Ecto neural progenitor cell (in vitro differentiated cells): ENCODE measurements around the gene PRKAB2.
A peak's percentile ranks its signal among the peaks of the same experiment; 100 is the strongest.
"Not testable (repeated sequence)": the region's sequence is repeated elsewhere in the genome, so short reads cannot be mapped to it uniquely, and the experiment has no call there.

Source experiments
- DNase-seq: peaks from one replicate; pipeline ENCODE4 v3.0.0-alpha.2; 2018; ENCODE audit warnings: low spot score

Gene PRKAB2, protein sequence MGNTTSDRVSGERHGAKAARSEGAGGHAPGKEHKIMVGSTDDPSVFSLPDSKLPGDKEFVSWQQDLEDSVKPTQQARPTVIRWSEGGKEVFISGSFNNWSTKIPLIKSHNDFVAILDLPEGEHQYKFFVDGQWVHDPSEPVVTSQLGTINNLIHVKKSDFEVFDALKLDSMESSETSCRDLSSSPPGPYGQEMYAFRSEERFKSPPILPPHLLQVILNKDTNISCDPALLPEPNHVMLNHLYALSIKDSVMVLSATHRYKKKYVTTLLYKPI

DNA sequence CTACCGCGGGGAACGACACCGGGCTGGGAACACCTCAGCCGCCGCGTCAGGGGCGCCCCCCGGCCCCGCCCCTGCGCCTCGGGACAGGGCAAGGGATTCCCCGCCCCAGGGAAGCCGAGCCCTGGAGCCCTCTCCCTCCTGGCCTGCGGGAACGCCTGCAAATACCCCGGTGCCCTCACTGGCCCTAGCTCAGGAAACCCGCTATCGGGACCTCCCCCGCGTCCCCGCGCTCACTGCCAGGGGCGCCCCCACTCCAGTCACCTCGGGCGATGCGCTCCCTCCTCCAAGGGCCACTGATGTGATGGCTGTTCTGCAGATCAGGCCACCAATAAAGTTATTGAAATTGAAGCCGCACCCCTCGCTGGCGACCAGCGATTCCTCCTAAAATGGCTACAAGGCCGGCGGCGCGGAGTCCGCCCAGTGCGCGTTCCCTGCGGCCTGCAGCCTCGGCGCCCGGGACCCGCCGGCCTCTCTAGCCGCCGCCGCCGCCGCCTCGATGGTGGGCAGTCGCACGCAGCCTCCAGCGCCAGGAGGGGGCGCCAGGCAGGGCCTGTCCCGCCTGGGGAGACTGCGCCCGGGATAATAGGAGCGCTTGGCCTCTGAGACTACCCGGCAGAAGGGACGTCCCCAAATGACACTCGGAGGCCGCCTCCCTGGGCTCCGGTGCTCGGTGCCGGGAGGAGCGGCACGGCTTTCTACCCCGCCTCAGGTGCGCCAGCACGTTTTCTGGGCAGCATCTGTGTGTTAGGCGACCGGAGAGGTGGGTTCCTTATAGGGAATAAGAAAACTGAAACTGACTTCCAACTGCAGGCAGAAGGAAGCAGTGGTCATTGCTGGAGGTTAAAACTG, at the start of gene PRKAB2:
PRKAB2 (minus strand) TSS at position 303 of the 849 bp plus-strand sequence. CDS start 326 bp downstream, outside the sequence.
- peak; percentile 97 for DNase-seq

DNA sequence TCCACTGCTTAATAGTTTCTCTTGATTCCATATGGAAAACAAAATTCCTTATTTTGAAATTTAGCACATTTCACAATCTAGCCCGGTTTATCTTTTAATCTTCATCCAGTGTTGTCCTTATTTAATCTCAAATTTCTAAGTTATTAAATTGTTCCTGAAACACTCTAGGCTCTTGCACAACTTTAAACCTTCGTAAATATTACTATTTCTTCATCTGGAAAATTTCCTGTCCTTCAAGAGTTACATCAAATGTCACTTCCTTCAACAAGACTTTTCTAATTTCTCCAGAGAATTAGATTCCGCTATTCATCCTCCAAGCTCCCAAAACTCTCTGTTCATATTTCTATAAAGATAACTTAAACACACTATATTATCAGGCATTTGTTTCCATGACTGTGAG, 46.3 kb upstream of the PRKAB2 start:
- DNase-seq = no peak

DNA sequence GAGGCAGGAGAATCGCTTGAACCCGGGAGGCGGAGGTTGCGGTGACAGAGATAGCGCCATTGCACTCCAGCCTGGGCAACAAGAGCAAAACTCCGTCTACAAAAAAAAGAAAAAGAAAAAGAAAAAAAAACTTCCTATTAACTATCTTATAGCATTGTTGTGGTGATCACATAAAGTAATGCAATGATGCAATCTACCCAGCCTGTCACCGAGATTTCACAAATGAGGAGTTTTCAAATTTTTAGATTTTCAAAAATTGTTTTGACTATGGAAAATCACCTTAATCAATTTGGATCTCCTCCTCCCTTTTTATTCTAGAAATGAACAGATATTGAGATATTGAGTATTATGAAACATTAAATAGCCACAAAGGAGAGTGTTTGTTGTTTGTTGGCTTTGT, 44.9 kb upstream of the PRKAB2 start:
- no peak for DNase-seq

DNA sequence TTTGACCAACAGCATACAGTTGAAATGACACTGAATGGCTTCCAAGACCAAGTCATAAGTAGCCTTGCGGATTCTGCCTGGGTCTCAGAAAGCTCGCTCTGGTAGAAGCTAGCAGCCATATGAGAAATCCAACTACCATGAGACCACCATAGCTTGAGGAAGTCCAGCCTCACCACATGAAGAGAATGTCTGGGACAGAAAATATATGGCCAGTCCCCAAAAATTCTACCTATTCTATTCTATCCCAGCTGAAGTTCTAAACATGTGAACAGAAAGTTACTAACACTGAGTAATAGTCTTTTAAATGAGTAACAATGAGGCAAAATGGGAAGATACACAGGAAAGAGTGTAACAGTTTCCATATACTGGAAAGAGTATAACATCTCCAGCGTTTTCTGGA, 43.9 kb upstream of the PRKAB2 start:
- DNase-seq = no peak

DNA sequence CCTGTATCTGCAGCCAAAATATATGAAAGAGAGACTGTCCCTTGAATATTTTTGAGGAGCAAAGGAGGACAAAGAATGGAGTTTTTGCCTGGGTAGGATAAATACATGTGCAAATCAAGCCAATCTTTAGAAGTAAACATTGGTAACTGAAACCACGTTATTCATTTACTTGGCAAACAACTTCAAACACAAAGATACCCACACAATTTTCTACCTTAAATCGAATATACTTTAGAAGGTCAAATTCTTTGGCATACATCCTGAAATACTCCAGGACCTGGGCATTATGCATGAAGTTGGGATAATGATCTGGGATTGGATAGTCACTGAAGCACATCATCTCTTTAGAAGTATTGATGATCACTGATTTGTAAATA, 43.3 kb upstream of the PRKAB2 start:
- no peak for DNase-seq

DNA sequence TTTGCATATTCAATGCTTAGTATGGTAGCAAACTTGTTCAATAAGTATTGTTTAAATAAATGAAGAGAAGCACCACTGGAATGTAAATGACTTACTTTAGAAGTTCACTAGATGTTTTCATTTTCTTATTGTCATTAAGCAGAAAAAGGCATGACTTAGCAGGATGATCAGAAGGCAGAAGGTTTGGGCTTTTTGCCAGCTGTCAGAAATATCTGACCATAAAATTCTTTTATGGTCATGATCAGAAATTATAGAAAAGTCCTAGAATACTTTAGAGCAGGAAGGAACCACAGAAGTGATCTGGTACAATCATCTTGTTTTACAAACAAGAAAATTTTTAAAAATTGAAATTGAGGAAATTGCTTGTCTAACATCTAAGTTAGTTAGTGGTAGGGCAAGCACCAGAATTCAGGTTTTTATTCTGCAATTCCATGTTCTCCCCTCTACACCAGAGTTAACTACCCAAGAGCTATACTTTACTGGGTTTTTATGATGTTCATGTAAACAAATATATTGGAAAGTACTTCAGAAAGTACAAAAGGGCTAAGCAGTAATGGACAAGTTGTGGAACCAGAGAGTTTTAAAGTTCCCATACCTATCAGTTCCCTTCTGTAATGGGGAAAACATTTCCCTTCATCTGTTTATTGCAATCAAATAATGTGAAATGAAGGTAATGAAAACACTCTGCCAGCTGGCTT, 42.7 kb upstream of the PRKAB2 start:
- no peak for DNase-seq

DNA sequence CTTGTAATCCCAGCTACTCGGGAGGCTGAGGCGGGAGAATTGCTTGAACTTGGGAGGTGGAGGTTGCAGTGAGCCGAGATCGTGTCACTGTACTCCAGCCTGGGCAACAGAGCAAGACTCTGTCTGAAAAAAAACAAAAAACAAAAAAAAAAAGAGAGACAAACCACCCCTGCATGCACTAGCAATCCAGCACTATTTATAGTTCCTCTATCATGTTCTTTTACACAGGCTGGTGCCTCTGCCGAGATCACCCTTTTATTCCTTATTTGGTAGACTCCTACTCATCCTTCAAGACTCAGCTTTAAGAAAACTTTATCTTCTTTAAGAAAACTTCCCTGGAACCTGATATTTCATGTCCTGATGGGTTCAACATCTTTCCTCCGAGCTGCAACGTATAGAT, 42.1 kb upstream of the PRKAB2 start:
- no peak for DNase-seq

DNA sequence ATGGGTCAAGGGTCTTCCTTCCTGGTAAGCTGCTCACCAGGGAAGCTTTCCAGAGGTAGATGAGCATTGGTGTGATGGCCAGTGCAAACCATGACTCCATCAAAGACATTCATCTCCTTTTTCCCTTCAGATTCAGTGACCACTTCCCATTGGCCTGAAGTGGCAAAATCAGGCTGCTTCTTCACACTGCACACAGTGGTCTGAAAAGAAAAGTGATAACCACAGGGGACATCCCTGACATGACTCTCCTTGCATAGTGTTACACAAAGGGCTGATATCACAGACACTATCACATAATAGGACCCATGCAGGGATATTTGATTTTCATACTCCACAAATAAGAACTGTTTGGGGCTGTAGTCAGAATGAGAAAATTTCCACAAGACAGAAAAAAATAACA, 41.0 kb upstream of the PRKAB2 start:
- no peak for DNase-seq

DNA sequence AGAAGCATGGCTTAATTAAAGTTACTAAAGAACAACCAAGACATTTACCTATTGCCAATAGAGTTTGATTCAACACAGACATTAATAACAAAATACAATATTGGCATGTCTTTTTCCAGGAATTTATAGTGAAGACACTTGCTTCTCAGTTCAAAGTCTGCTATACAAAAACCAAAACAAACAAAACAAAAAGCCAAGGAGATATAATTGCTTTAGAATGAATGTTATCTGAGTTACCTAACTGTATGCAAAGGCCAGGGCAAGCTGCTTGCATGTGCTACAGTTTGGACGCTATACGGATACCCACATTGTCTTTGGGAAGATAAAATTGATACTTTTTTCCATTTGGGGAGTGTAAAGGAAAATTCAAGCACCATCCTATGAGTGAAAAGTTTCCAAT, 39.3 kb upstream of the PRKAB2 start:
- DNase-seq = no peak

DNA sequence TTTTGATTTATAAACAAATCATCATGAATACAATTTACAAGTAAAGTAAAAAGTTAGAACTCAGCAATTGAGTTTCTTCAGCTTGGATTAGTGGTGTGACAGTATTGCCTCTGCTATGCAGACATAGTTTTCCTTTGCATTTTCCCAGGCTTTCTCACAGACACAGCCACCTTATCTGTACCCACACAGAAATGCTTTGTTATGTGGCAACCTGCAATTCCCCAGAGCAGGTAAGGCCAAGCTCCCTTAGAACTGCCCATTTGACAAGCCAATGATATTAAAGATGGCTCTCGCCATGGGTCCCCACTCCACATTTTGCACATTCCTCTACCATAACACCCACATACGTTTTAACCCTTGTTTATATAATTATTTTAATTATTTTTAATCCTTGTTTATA, 38.7 kb upstream of the PRKAB2 start:
- no peak for DNase-seq

DNA sequence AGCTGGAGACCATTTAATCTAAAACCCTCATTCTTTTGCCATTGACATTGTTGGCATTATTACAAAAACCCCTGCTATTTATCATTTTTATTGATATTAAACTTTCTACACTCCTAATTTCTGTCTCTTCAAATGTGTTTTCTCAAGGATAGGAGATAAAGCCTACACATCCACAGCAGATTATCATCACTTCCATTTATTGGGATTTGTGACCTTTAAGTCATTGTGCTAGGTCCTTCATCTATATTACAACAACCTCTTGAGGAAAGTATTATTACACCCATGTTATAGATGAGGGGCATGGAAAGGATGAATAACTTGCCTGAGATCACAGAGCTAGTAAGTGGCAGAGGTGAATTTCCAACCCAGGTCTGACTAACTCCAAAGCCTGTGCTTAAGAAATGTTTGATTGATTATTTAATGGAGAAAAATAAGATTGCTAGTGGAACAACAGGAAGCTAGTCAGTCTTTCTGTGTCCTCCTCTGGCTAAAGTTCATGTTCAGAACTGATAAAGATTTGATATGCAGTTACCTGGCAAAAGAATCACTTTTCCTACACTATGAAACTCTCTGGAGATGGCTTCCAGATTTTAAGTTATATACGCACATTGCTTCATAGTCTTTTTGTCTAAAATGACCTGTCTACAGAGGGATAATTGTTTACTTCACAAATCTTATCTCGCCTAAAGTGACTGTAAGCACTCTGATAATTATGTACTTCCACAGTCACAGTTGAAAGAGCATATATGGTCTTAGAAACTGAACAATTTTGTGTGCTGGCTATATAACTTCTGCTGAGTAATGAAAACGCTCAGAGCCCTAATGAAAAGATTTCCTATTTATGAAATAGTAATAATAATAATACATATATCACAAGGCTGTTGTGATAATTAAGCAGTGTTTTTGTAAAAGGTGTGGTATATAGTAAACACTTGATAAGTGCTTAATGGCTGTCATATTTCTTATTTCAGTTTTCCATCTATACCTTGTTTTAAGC, 37.9 kb upstream of the PRKAB2 start:
- DNase-seq = no peak

DNA sequence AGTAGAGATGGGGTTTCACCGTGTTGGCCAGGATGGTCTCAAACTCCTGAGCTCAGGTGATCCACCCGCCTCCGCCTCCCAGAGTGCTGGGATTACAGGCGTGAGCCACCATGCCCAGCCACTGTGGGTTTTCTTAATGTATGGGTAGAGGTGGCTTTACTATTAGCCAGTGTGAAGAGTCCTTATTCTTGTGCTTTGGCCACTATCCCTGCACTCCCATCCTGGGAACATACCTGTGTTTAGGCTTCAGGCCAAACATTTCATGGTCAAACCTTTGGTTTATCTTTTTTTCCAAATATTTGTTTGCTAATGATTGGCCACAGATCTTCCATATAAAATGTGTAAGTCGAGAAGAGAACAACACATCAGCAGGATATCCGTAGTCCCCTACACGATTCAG, 36.3 kb upstream of the PRKAB2 start:
- DNase-seq = no peak

DNA sequence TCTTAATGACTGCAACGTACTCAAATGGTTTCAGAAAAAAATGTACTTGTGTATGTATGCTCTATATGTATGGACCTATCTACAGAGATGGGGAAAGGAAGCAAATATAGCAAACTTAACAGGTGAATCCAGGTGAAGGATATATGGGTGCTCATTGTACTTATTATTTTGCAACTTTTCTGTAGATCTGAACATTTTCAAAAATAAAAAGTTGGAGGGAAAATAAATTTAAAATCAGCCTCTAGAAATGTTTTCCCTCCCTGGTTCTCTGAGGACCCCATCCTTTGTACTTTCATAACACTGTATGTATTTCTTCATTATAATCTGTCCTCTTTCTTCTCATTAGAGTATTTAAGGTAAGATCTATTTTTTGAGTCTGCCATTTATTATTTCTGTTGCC, 34.9 kb upstream of the PRKAB2 start:
- DNase-seq = no peak

DNA sequence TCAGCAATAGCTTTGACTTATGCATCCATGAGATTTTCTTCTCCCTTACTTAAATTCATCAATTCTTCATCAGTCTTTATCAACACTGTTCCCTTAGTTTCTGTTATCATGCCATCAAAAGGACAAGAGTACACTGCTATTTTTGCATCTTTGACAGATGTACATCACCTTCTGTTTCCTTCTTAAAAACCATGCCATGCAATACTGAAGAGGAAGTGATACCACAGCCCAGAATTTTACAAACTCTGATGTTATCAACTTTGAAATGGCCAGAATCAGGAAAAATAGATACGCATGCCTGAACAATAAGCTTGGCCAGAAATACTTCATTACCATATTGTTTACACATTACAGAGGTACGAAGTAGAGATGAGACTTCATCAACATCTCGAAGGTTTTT, 31.8 kb upstream of the PRKAB2 start:
- DNase-seq = no peak

DNA sequence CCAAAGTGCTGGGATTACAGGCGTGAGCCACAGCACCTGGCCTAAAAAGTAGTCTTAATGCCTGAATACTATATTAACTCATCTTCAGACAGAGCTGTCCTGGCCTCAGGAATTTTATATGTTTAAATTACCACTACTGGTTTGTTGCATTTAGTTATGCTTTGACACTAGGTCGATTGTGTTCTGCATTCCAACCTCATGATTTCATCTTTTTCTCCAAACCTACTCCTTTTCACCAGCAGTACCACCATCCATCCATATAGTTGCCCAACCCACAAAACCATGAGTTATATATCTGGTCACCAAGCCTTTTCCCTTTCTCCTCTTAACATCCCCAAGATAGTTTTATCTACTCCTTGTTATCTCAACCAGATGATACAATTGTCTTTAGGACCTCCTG, 30.3 kb upstream of the PRKAB2 start:
- DNase-seq = no peak

DNA sequence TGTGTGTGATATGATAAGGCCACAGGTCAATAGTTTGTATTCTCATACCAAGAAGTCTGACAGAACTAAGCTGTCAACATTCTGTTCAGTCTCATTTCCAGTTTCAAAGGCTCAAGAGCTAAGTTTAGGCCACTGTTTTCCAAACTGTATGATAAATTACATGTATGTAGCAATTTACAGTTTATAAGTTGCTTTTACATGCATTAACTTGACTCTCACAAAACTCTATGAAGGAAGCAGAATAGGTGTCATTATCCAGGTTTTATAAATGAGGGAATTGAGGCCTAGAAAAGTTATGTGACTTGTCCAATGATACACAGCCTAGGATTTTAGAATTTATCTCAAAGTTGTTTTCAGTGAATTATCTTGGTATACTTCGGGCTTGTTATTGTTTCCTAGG, 29.5 kb upstream of the PRKAB2 start:
- no peak for DNase-seq

DNA sequence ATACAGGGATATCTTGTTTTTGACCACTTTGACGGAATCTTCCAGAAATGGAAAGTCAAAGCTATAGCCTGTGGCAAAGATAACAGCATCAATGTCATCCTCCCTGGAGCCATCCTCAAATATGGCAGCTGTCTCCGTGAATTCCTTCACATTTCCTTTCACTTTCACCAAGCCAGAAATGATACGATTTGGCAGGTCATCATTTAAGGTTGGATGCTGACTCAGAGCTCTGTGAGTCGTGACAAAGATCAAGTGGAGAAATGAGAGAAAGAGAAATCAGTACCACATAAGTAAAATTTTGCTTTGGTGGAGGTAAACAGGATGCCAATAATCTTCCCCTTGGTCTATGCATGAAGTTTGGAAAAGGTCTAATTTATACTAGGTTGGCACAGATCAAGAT, 29.0 kb upstream of the PRKAB2 start:
- DNase-seq = no peak

DNA sequence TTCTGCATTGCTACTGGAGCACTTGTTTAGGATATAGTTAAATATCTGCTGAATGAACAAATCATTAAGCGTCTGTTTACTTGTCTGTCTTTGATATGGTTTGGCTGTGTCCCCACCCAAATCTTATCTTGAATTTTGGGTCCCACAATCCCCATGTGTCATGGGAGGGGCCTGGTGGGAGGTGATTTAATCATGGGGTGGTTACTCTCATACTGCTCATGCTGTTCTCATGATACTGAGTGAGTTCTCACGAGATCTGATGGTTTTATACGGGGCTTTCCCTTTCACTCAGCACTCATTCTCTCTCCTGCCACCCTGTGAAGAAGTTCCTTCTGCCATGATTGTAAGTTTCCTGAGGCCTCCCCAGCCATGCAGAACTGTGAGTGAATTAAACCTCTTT, 25.1 kb upstream of the PRKAB2 start:
- not testable (repeated sequence) for DNase-seq

DNA sequence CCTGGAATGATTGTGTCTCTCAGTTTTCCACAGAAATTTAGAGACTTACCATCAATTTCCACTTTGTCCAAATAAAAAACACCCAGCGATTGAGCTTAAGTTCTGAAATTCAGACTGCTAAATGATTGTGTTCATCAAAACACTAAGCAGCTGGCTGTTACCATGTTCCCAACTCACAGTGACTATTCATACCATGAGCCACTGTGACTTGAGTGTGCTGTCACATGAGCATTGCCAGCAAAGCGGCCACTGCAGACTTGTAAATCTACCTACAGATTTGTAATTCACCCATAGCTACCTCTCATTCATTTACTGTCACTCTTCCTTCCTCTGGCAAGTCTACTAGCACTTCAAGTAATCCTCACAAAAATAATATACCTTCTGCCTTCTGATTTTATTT, 17.2 kb upstream of the PRKAB2 start:
- no peak for DNase-seq

DNA sequence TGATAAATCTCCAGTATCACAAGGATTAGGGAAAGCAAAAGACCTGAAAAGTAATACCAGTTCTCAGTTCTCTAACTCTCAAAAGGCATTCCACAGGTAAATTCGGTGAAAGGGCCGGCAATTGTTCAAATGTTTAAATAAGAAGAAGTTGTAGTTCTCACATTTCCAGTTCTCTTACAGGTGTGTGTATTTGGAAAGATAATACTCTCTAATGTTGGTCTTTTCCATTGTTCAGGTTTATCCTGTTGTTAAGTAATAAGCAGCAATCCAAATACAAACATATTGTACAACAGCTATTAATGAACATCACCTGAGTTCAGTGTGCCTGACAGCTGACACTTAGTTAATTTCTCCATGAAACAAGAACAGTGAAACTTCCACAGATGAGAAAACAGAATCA, 13.2 kb upstream of the PRKAB2 start:
- DNase-seq = no peak

DNA sequence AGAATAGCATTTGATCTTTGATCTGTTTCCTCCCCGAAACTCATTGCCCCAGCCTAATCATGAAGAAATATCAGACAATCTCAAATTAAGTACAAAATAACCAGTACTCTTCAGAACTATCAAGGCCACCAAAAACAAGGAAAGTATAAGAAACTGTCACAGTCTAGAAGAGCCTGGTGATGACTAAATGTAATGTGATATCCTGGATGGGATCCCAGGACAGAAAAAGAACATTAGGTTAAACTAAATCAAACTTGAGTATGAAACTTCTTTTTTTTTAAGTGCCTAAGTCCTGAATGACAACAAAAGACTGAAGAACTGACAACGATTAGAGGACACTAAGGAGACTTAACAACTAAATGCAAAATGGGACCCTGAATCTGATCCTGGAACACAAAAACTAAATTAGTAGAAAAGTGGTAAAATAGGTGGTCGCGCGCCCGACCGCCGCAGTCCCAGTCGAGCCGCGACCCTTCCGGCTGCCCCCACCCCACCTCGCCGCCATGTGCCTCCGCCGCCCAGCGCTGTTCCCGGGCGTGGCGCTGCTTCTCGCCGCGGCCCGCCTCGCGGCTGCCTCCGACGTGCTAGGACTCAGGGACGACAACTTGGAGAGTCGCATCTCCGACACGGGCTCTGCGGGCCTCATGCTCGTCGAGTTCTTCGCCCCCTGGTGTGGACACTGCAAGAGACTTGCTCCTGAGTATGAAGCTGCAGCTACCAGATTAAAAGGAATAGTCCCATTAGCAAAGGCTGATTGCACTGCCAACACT, 5.5 kb upstream of the PRKAB2 start:
- no peak for DNase-seq
